Gastrocnemius medialis (tissue), 4 donors: Measurements from ENCODE around the gene GPS1.

Experiments
- CTCF ChIP-seq, 5 experiments: fragments of 450-650 bp in 3 of 5; fragments of 200-600 bp in 2 of 5; sonication (generic) in 2 of 5; IDR thresholded peaks in 4 of 5; conservative IDR thresholded peaks in 1 of 5; 1 replicate in 4 of 5; 2 replicates in 1 of 5; pipeline ENCODE4 v1.5.1; 2016 to 2019; ENCODE audit warnings: antibody characterized with exemption in 5 of 5, mild to moderate bottlenecking in 3 of 5, moderate library complexity in 3 of 5
- POLR2A ChIP-seq, 2 donors: fragments of 450-650 bp; IDR thresholded peaks; one replicate each; pipeline ENCODE4 v1.6.1; 2017; ENCODE audit warnings: antibody characterized with exemption in 2 of 2, mild to moderate bottlenecking in 2 of 2, moderate library complexity in 2 of 2

GRCh38 chr17:82012261-82012639 is 39.4 kb upstream of the GPS1 start:
- TF ChIP-seq CTCF (IDR thresholded peaks at IDR 0.05 in 4 of 5, conservative IDR thresholded peaks at IDR 0.05 in 1 of 5) (no peak), POLR2A (IDR thresholded peaks at IDR 0.05) (no peak)
